LoVo (cell line): Measurements from ENCODE around the gene LAIR2.
A peak's percentile ranks its signal among the peaks of the same experiment; 100 is the strongest.
"Not testable (repeated sequence)": the region's sequence is repeated elsewhere in the genome, so short reads cannot be mapped to it uniquely, and the experiment has no call there.

Experiments used
- DNase-seq: peaks from one replicate; pipeline ENCODE4 v3.0.0-alpha.2; 2016; ENCODE audit warnings: low spot score

LAIR2 gene

GRCh38 chr19:54493967-54494585 lies 8.6 kb upstream of the LAIR2 start:
- DNase-seq, result no peak

- not testable (repeated sequence) for DNase-seq
These were observed 7.3 kb upstream of the LAIR2 start for GRCh38 chr19:54495284-54495683.

GRCh38 chr19:54497747-54498450 lies 4.7 kb upstream of the LAIR2 start:
- DNase-seq, result not testable (repeated sequence)

GRCh38 chr19:54498451-54498772 lies 4.2 kb upstream of the LAIR2 start:
- not testable (repeated sequence) for DNase-seq

- not testable (repeated sequence) for DNase-seq
These were observed 2.9 kb downstream of the LAIR2 start for GRCh38 chr19:54505542-54505941.

GRCh38 chr19:54506079-54506478 lies 3.4 kb downstream of the LAIR2 start:
- DNase-seq, result no peak

GRCh38 chr19:54507038-54507717 lies 4.5 kb downstream of the LAIR2 start:
- not testable (repeated sequence) for DNase-seq

- DNase-seq, result no peak
These were observed 5.2 kb downstream of the LAIR2 start for GRCh38 chr19:54507824-54508223.

GRCh38 chr19:54508487-54508886 lies 5.9 kb downstream of the LAIR2 start:
- not testable (repeated sequence) for DNase-seq

- not testable (repeated sequence) for DNase-seq
These were observed 6.7 kb downstream of the LAIR2 start for GRCh38 chr19:54509200-54509940.

GRCh38 chr19:54515156-54515555 lies 12.5 kb downstream of the LAIR2 start:
- DNase-seq, result no peak

GRCh38 chr19:54517483-54517882 lies 14.9 kb downstream of the LAIR2 start:
- DNase-seq, result peak; percentile 57

GRCh38 chr19:54518844-54519243 lies 16.2 kb downstream of the LAIR2 start:
- DNase-seq, result no peak

GRCh38 chr19:54521022-54521859 lies 18.6 kb downstream of the LAIR2 start:
- no peak for DNase-seq

GRCh38 chr19:54521860-54522513 lies 19.4 kb downstream of the LAIR2 start:
- DNase-seq, result no peak

- no peak for DNase-seq
These were observed 20.8 kb downstream of the LAIR2 start for GRCh38 chr19:54523403-54523802.

GRCh38 chr19:54525636-54526035 lies 23.0 kb downstream of the LAIR2 start:
- no peak for DNase-seq

- DNase-seq, result no peak
These were observed 24.3 kb downstream of the LAIR2 start for GRCh38 chr19:54526972-54527371.

GRCh38 chr19:54530866-54531265 lies 28.2 kb downstream of the LAIR2 start:
- DNase-seq, result no peak

GRCh38 chr19:54532528-54532927 lies 29.9 kb downstream of the LAIR2 start:
- DNase-seq, result no peak

GRCh38 chr19:54533476-54533875 lies 30.8 kb downstream of the LAIR2 start:
- DNase-seq, result no peak
